TTC549 (cell line): ENCODE results near the gene HSFX2.
"Not testable (repeated sequence)": the region's sequence is repeated elsewhere in the genome, so short reads cannot be mapped to it uniquely, and the experiment has no call there.

Experiments used
- FAIRE-seq: peaks from 2 replicates; lab custom pipeline; 2012; peaks lifted over from hg19 to GRCh38; lab: Jason Lieb, UNC

Gene HSFX2

GRCh38 chrX:149595214-149595613 is at the start of gene HSFX2:
Gene HSFX2 (minus strand): TSS chrX:149595314. CDS start chrX:149594700, 614 bp downstream.
- not testable (repeated sequence) for FAIRE-seq

- no peak for FAIRE-seq
These were observed 48.4 kb upstream of the HSFX2 start for GRCh38 chrX:149643496-149643895.

GRCh38 chrX:149641835-149642234 is 46.7 kb upstream of the HSFX2 start:
- FAIRE-seq = no peak

- FAIRE-seq = no peak
These were observed 46.3 kb upstream of the HSFX2 start for GRCh38 chrX:149641432-149641831.

- FAIRE-seq = no peak
These were observed 44.5 kb upstream of the HSFX2 start for GRCh38 chrX:149639568-149639967.

GRCh38 chrX:149638860-149639259 is 43.7 kb upstream of the HSFX2 start:
- FAIRE-seq = no peak

- FAIRE-seq = no peak
These were observed 38.4 kb upstream of the HSFX2 start for GRCh38 chrX:149633511-149633910.

- FAIRE-seq = no peak
These were observed 36.4 kb upstream of the HSFX2 start, which contains the start of gene TMEM185A for GRCh38 chrX:149631234-149632165. Gene TMEM185A (minus strand): TSS chrX:149631792. CDS start chrX:149631580, 212 bp downstream.

GRCh38 chrX:149630681-149631233 is 35.6 kb upstream of the HSFX2 start:
- no peak for FAIRE-seq

- no peak for FAIRE-seq
These were observed 34.7 kb upstream of the HSFX2 start for GRCh38 chrX:149629730-149630387.

GRCh38 chrX:149628768-149629167 is 33.7 kb upstream of the HSFX2 start:
- no peak for FAIRE-seq

- no peak for FAIRE-seq
These were observed 33.2 kb upstream of the HSFX2 start for GRCh38 chrX:149628280-149628679.

- FAIRE-seq = not testable (repeated sequence)
These were observed 31.7 kb upstream of the HSFX2 start for GRCh38 chrX:149626829-149627228.

GRCh38 chrX:149619662-149620061 is 24.5 kb upstream of the HSFX2 start:
- not testable (repeated sequence) for FAIRE-seq

- FAIRE-seq = no peak
These were observed 23.8 kb upstream of the HSFX2 start for GRCh38 chrX:149618871-149619270.

- FAIRE-seq = no peak
These were observed 16.6 kb upstream of the HSFX2 start for GRCh38 chrX:149611623-149612175.

- FAIRE-seq = no peak
These were observed 15.4 kb upstream of the HSFX2 start for GRCh38 chrX:149610511-149610910.

GRCh38 chrX:149607699-149608098 is 12.6 kb upstream of the HSFX2 start:
- no peak for FAIRE-seq

- not testable (repeated sequence) for FAIRE-seq
These were observed 10.3 kb upstream of the HSFX2 start for GRCh38 chrX:149605248-149605885.

GRCh38 chrX:149598603-149599002 is 3.5 kb upstream of the HSFX2 start:
- not testable (repeated sequence) for FAIRE-seq

GRCh38 chrX:149595943-149596342 is 829 bp upstream of the HSFX2 start:
- not testable (repeated sequence) for FAIRE-seq

GRCh38 chrX:149590993-149591392 is 4.1 kb downstream of the HSFX2 start:
- FAIRE-seq = not testable (repeated sequence)
